Measurements from ENCODE around the gene SLU7.

The SLU7 gene

GRCh38 chr5:160461378-160461777 is 42.5 kb upstream of the SLU7 start:
- Histone ChIP-seq H3K36me3 (ENCODE audit: control insufficient read depth in 2 of 2, insufficient read depth in 2 of 2, low read length in 2 of 2) (no peaks in the 10 kb centered on the region), H3K4me3 (ENCODE audit: low read length in 2 of 2) (no peak overlapping the region), H3K27me3 (ENCODE audit: control insufficient read depth in 2 of 2, insufficient read depth in 2 of 2, low read length in 2 of 2) (no peaks in the 10 kb centered on the region), H3K4me1 (ENCODE audit: control insufficient read depth in 2 of 2, insufficient read depth in 2 of 2, low read length in 2 of 2) (no peaks in the 10 kb centered on the region), H3K9ac (ENCODE audit: low read depth in 1 of 2, low read length in 2 of 2) (no peak overlapping the region), H3K27ac (ENCODE audit: low read depth in 2 of 2, low read length in 2 of 2) (no peak overlapping the region), H3K9me3 (ENCODE audit: control insufficient read depth in 2 of 2, low read length in 2 of 2) (no peaks in the 10 kb centered on the region)

- Histone ChIP-seq H3K9ac (ENCODE audit: low read depth in 1 of 2, low read length in 2 of 2) (no peak overlapping the region), H3K9me3 (ENCODE audit: control insufficient read depth in 2 of 2, low read length in 2 of 2) (no peaks in the 10 kb centered on the region)
Measured at GRCh38 chr5:160460377-160461049, 41.6 kb upstream of the SLU7 start.

GRCh38 chr5:160458806-160459800 is 40.2 kb upstream of the SLU7 start:
- no peak overlapping the region for H3K9ac ChIP-seq (ENCODE audit: low read depth in 1 of 2, low read length in 2 of 2)
- no peaks in the 10 kb centered on the region for H3K4me1 ChIP-seq (ENCODE audit: control insufficient read depth in 2 of 2, insufficient read depth in 2 of 2, low read length in 2 of 2)
- H3K27ac ChIP-seq (ENCODE audit: low read depth in 2 of 2, low read length in 2 of 2) = no peak overlapping the region
- H3K9me3 ChIP-seq (ENCODE audit: control insufficient read depth in 2 of 2, low read length in 2 of 2) = no peaks in the 10 kb centered on the region
- H3K36me3 ChIP-seq (ENCODE audit: control insufficient read depth in 2 of 2, insufficient read depth in 2 of 2, low read length in 2 of 2) = no peaks in the 10 kb centered on the region
- no peak overlapping the region for H3K4me3 ChIP-seq (ENCODE audit: low read length in 2 of 2)
- no peaks in the 10 kb centered on the region for H3K27me3 ChIP-seq (ENCODE audit: control insufficient read depth in 2 of 2, insufficient read depth in 2 of 2, low read length in 2 of 2)

More at GRCh38 chr5:160460377-160461049, 41.6 kb upstream of the SLU7 start:
- Histone ChIP-seq H3K27me3 (ENCODE audit: control insufficient read depth in 2 of 2, insufficient read depth in 2 of 2, low read length in 2 of 2) (no peaks in the 10 kb centered on the region), H3K4me3 (ENCODE audit: low read length in 2 of 2) (no peak overlapping the region), H3K36me3 (ENCODE audit: control insufficient read depth in 2 of 2, insufficient read depth in 2 of 2, low read length in 2 of 2) (no peaks in the 10 kb centered on the region), H3K4me1 (ENCODE audit: control insufficient read depth in 2 of 2, insufficient read depth in 2 of 2, low read length in 2 of 2) (no peaks in the 10 kb centered on the region), H3K27ac (ENCODE audit: low read depth in 2 of 2, low read length in 2 of 2) (no peak overlapping the region)

GRCh38 chr5:160457252-160457651 is 38.4 kb upstream of the SLU7 start:
- H3K9ac ChIP-seq (ENCODE audit: low read depth in 1 of 2, low read length in 2 of 2) = no peak overlapping the region
- H3K36me3 ChIP-seq (ENCODE audit: control insufficient read depth in 2 of 2, insufficient read depth in 2 of 2, low read length in 2 of 2) = no peaks in the 10 kb centered on the region
- no peaks in the 10 kb centered on the region for H3K9me3 ChIP-seq (ENCODE audit: control insufficient read depth in 2 of 2, low read length in 2 of 2)
- H3K27me3 ChIP-seq (ENCODE audit: control insufficient read depth in 2 of 2, insufficient read depth in 2 of 2, low read length in 2 of 2) = no peaks in the 10 kb centered on the region
- H3K27ac ChIP-seq (ENCODE audit: low read depth in 2 of 2, low read length in 2 of 2) = no peak overlapping the region
- H3K4me1 ChIP-seq (ENCODE audit: control insufficient read depth in 2 of 2, insufficient read depth in 2 of 2, low read length in 2 of 2) = no peaks in the 10 kb centered on the region
- no peak overlapping the region for H3K4me3 ChIP-seq (ENCODE audit: low read length in 2 of 2)

- H3K9me3 ChIP-seq (ENCODE audit: control insufficient read depth in 2 of 2, low read length in 2 of 2) = no peaks in the 10 kb centered on the region
- no peaks in the 10 kb centered on the region for H3K36me3 ChIP-seq (ENCODE audit: control insufficient read depth in 2 of 2, insufficient read depth in 2 of 2, low read length in 2 of 2)
- no peak overlapping the region for H3K27ac ChIP-seq (ENCODE audit: low read depth in 2 of 2, low read length in 2 of 2)
- no peaks in the 10 kb centered on the region for H3K4me1 ChIP-seq (ENCODE audit: control insufficient read depth in 2 of 2, insufficient read depth in 2 of 2, low read length in 2 of 2)
- no peak overlapping the region for H3K9ac ChIP-seq (ENCODE audit: low read depth in 1 of 2, low read length in 2 of 2)
- no peaks in the 10 kb centered on the region for H3K27me3 ChIP-seq (ENCODE audit: control insufficient read depth in 2 of 2, insufficient read depth in 2 of 2, low read length in 2 of 2)
- H3K4me3 ChIP-seq (ENCODE audit: low read length in 2 of 2) = no peak overlapping the region
Measured at GRCh38 chr5:160456480-160457177, 37.7 kb upstream of the SLU7 start.

- H3K4me1 ChIP-seq (ENCODE audit: control insufficient read depth in 2 of 2, insufficient read depth in 2 of 2, low read length in 2 of 2) = no peaks in the 10 kb centered on the region
- no peak overlapping the region for H3K27ac ChIP-seq (ENCODE audit: low read depth in 2 of 2, low read length in 2 of 2)
- H3K36me3 ChIP-seq (ENCODE audit: control insufficient read depth in 2 of 2, insufficient read depth in 2 of 2, low read length in 2 of 2) = no peaks in the 10 kb centered on the region
- no peaks in the 10 kb centered on the region for H3K9me3 ChIP-seq (ENCODE audit: control insufficient read depth in 2 of 2, low read length in 2 of 2)
- no peak overlapping the region for H3K9ac ChIP-seq (ENCODE audit: low read depth in 1 of 2, low read length in 2 of 2)
- H3K27me3 ChIP-seq (ENCODE audit: control insufficient read depth in 2 of 2, insufficient read depth in 2 of 2, low read length in 2 of 2) = no peaks in the 10 kb centered on the region
- H3K4me3 ChIP-seq (ENCODE audit: low read length in 2 of 2) = no peak overlapping the region
Measured at GRCh38 chr5:160455600-160455999, 36.7 kb upstream of the SLU7 start.

GRCh38 chr5:160453751-160454150 is 34.9 kb upstream of the SLU7 start:
- Histone ChIP-seq H3K4me1 (ENCODE audit: control insufficient read depth in 2 of 2, insufficient read depth in 2 of 2, low read length in 2 of 2) (no peaks in the 10 kb centered on the region), H3K36me3 (ENCODE audit: control insufficient read depth in 2 of 2, insufficient read depth in 2 of 2, low read length in 2 of 2) (no peaks in the 10 kb centered on the region), H3K9me3 (ENCODE audit: control insufficient read depth in 2 of 2, low read length in 2 of 2) (no peaks in the 10 kb centered on the region), H3K27me3 (ENCODE audit: control insufficient read depth in 2 of 2, insufficient read depth in 2 of 2, low read length in 2 of 2) (no peaks in the 10 kb centered on the region), H3K4me3 (ENCODE audit: low read length in 2 of 2) (no peak overlapping the region), H3K9ac (ENCODE audit: low read depth in 1 of 2, low read length in 2 of 2) (no peak overlapping the region), H3K27ac (ENCODE audit: low read depth in 2 of 2, low read length in 2 of 2) (no peak overlapping the region)

- H3K9me3 ChIP-seq (ENCODE audit: control insufficient read depth in 2 of 2, low read length in 2 of 2) = no peaks in the 10 kb centered on the region
- no peak overlapping the region for H3K9ac ChIP-seq (ENCODE audit: low read depth in 1 of 2, low read length in 2 of 2)
- no peaks in the 10 kb centered on the region for H3K4me1 ChIP-seq (ENCODE audit: control insufficient read depth in 2 of 2, insufficient read depth in 2 of 2, low read length in 2 of 2)
- H3K4me3 ChIP-seq (ENCODE audit: low read length in 2 of 2) = no peak overlapping the region
- H3K27ac ChIP-seq (ENCODE audit: low read depth in 2 of 2, low read length in 2 of 2) = no peak overlapping the region
- H3K36me3 ChIP-seq (ENCODE audit: control insufficient read depth in 2 of 2, insufficient read depth in 2 of 2, low read length in 2 of 2) = no peaks in the 10 kb centered on the region
- no peaks in the 10 kb centered on the region for H3K27me3 ChIP-seq (ENCODE audit: control insufficient read depth in 2 of 2, insufficient read depth in 2 of 2, low read length in 2 of 2)
Measured at GRCh38 chr5:160452795-160453194, 33.9 kb upstream of the SLU7 start.

- no peak overlapping the region for H3K4me3 ChIP-seq (ENCODE audit: low read length in 2 of 2)
- no peaks in the 10 kb centered on the region for H3K4me1 ChIP-seq (ENCODE audit: control insufficient read depth in 2 of 2, insufficient read depth in 2 of 2, low read length in 2 of 2)
- H3K27ac ChIP-seq (ENCODE audit: low read depth in 2 of 2, low read length in 2 of 2) = no peak overlapping the region
- no peaks in the 10 kb centered on the region for H3K36me3 ChIP-seq (ENCODE audit: control insufficient read depth in 2 of 2, insufficient read depth in 2 of 2, low read length in 2 of 2)
- no peaks in the 10 kb centered on the region for H3K9me3 ChIP-seq (ENCODE audit: control insufficient read depth in 2 of 2, low read length in 2 of 2)
- H3K9ac ChIP-seq (ENCODE audit: low read depth in 1 of 2, low read length in 2 of 2) = no peak overlapping the region
- no peaks in the 10 kb centered on the region for H3K27me3 ChIP-seq (ENCODE audit: control insufficient read depth in 2 of 2, insufficient read depth in 2 of 2, low read length in 2 of 2)
Measured at GRCh38 chr5:160452036-160452435, 33.2 kb upstream of the SLU7 start.

GRCh38 chr5:160451281-160451680 is 32.4 kb upstream of the SLU7 start:
- Histone ChIP-seq H3K27me3 (ENCODE audit: control insufficient read depth in 2 of 2, insufficient read depth in 2 of 2, low read length in 2 of 2) (no peaks in the 10 kb centered on the region), H3K4me1 (ENCODE audit: control insufficient read depth in 2 of 2, insufficient read depth in 2 of 2, low read length in 2 of 2) (no peaks in the 10 kb centered on the region), H3K9me3 (ENCODE audit: control insufficient read depth in 2 of 2, low read length in 2 of 2) (no peaks in the 10 kb centered on the region), H3K4me3 (ENCODE audit: low read length in 2 of 2) (no peak overlapping the region), H3K36me3 (ENCODE audit: control insufficient read depth in 2 of 2, insufficient read depth in 2 of 2, low read length in 2 of 2) (no peaks in the 10 kb centered on the region), H3K9ac (ENCODE audit: low read depth in 1 of 2, low read length in 2 of 2) (no peak overlapping the region), H3K27ac (ENCODE audit: low read depth in 2 of 2, low read length in 2 of 2) (no peak overlapping the region)
